HG03521 (cell line): ENCODE data around the gene CBFA2T2.
"Not testable (repeated sequence)": the region's sequence is repeated elsewhere in the genome, so short reads cannot be mapped to it uniquely, and the experiment has no call there.

ENCODE experiments used
- ATAC-seq: cut with Tn5 transposase; IDR thresholded peaks from one replicate; pipeline ENCODE4 v1.9.1; 2021; ENCODE audit warnings: mild to moderate bottlenecking, moderate library complexity; ENCODE audit not compliant: unreplicated experiment

Gene CBFA2T2

GRCh38 chr20:33470457-33470856 lies 19.4 kb upstream of the CBFA2T2 start:
- no peak for ATAC-seq

GRCh38 chr20:33470866-33471265 lies 19.0 kb upstream of the CBFA2T2 start:
- no peak for ATAC-seq

GRCh38 chr20:33472868-33473435 lies 16.9 kb upstream of the CBFA2T2 start:
- ATAC-seq: no peak

GRCh38 chr20:33474097-33474873 lies 15.6 kb upstream of the CBFA2T2 start:
- ATAC-seq: no peak

GRCh38 chr20:33474963-33475362 lies 14.9 kb upstream of the CBFA2T2 start:
- ATAC-seq: no peak

GRCh38 chr20:33475381-33476152 lies 14.3 kb upstream of the CBFA2T2 start:
- ATAC-seq: no peak

GRCh38 chr20:33477386-33478234 lies 12.3 kb upstream of the CBFA2T2 start:
- no peak for ATAC-seq

- no peak for ATAC-seq
Measured at GRCh38 chr20:33480048-33480447, 9.8 kb upstream of the CBFA2T2 start.

GRCh38 chr20:33481431-33481941 lies 8.4 kb upstream of the CBFA2T2 start:
- no peak for ATAC-seq

GRCh38 chr20:33482581-33482980 lies 7.3 kb upstream of the CBFA2T2 start:
- no peak for ATAC-seq

GRCh38 chr20:33483186-33483585 lies 6.7 kb upstream of the CBFA2T2 start:
- not testable (repeated sequence) for ATAC-seq

GRCh38 chr20:33488201-33488600 lies 1.7 kb upstream of the CBFA2T2 start:
- ATAC-seq: no peak

- ATAC-seq: not testable (repeated sequence)
Measured at GRCh38 chr20:33488661-33489494, 1.0 kb upstream of the CBFA2T2 start.

GRCh38 chr20:33489495-33490022 lies 337 bp upstream of the CBFA2T2 start:
- ATAC-seq: peak; percentile 94

GRCh38 chr20:33490934-33491656 lies 1.2 kb downstream of the CBFA2T2 start:
- ATAC-seq: no peak

- no peak for ATAC-seq
Measured at GRCh38 chr20:33493076-33493766, 3.3 kb downstream of the CBFA2T2 start.

- ATAC-seq: not testable (repeated sequence)
Measured at GRCh38 chr20:33496776-33497175, 6.9 kb downstream of the CBFA2T2 start.

GRCh38 chr20:33499355-33499754 lies 9.5 kb downstream of the CBFA2T2 start:
- no peak for ATAC-seq
